Activated CD8-positive, alpha-beta T cell treated with anti-CD3 and anti-CD28 coated beads for 36 hours (primary cell): ENCODE results near the gene ACSL3. TPM values are rescaled to one million over a fixed set of nuclear protein-coding genes. Genes with fewer than 3 reads are reported as not detected.

Experiments used
- ATAC-seq: fragments of 200-7000 bp; cut with Tn5 transposase; one replicate; pipeline ENCODE4 v1.10.0; 2021; ENCODE audit warnings: mild to moderate bottlenecking, moderate library complexity
- CTCF ChIA-PET: fragments of 350-600 bp; sonication (Branson Sonifier 250); formaldehyde crosslinking; loops from one replicate; lab custom pipeline; 2021; ENCODE audit warnings: antibody characterized with exemption; lab: Charles Lee
- POLR2A ChIA-PET: fragments of 350-600 bp; sonication (Branson Sonifier 250); formaldehyde crosslinking; loops from one replicate; lab custom pipeline; 2021; ENCODE audit warnings: antibody characterized with exemption; lab: Charles Lee
- DNase-seq: peaks from one replicate; pipeline ENCODE4 v3.0.0-alpha.2; 2020
- H3K27ac Mint-ChIP-seq: one replicate; pipeline ENCODE4 v1.8.0; 2021; ENCODE audit warnings: mild to moderate bottlenecking, mixed read lengths
- H3K27me3 Mint-ChIP-seq: one replicate; pipeline ENCODE4 v1.8.0; 2021; ENCODE audit warnings: mixed read lengths
- H3K36me3 Mint-ChIP-seq: one replicate; pipeline ENCODE4 v1.8.0; 2021; ENCODE audit warnings: low read depth, mixed read lengths
- H3K4me1 Mint-ChIP-seq: one replicate; pipeline ENCODE4 v1.8.0; 2021; ENCODE audit warnings: low read depth, mixed read lengths
- H3K4me3 Mint-ChIP-seq: one replicate; pipeline ENCODE4 v1.8.0; 2021; ENCODE audit warnings: mild to moderate bottlenecking, moderate library complexity, mixed read lengths
- H3K9me3 Mint-ChIP-seq: one replicate; pipeline ENCODE4 v1.8.0; 2021; ENCODE audit warnings: mixed read lengths
- CTCF ChIP-seq: fragments of 200-600 bp; IDR thresholded peaks from one replicate; pipeline ENCODE4 v1.8.0; 2022; ENCODE audit warnings: antibody characterized with exemption, mild to moderate bottlenecking
- intact Hi-C: fragments of 100-400 bp; cut with micrococcal nuclease; formaldehyde crosslinking; loops from one replicate; pipeline ENCODE4 v1.10.0; 2022
- total RNA-seq, 2 experiments: library from RNA; stranded (reverse); gene quantifications; one replicate each; pipeline ENCODE4 v1.2.3, GENCODE V29; 2021

The ACSL3 gene
- total RNA-seq, 2 experiments from 2014 or later: 43.8 to 44.6 TPM

DNA sequence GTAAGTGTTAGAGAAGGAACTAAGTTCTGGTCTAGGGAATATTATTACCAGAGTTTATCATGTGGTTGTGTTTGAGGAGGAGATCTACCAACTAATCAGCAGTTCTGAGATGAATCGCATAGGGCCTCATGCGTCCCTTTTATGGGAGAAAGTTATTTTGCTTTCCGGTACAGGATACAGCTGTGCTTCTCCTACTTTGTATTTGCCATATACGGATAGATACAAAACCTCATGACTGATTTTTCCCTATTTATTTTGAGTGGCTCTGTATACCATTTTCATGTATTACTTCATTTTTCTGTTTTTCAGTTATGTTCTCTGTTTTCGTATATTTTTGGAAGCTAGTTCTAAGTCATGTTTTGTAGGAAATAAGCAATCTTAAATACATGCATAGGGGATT, 66.8 kb downstream of the ACSL3 start:
- DNase-seq (no peak), ATAC-seq (no peak)
- Mint-ChIP-seq H3K4me1 (no peaks in the 10 kb centered on the region), H3K36me3 (peaks cover 38% of the 10 kb centered on the region), H3K9me3 (no peaks in the 10 kb centered on the region), H3K27ac (no peak overlapping the region), H3K4me3 (no peak overlapping the region), H3K27me3 (no peaks in the 10 kb centered on the region)
- CTCF ChIA-PET: interaction anchor here (2.6 kb wide), 1 partner anchor 12 kb away, joined by 11 read pairs; no protein-coding TSS in a partner anchor
- intact Hi-C loops: no loop called here
- POLR2A ChIA-PET: no interaction called here
- no peak for TF ChIP-seq CTCF

GRCh38 chr2:222928335-222928734, 67.5 kb downstream of the ACSL3 start:
- Mint-ChIP-seq H3K9me3 (no peaks in the 10 kb centered on the region), H3K36me3 (peaks cover 40% of the 10 kb centered on the region), H3K27ac (no peak overlapping the region), H3K4me1 (no peaks in the 10 kb centered on the region), H3K27me3 (no peaks in the 10 kb centered on the region), H3K4me3 (no peak overlapping the region)
- TF ChIP-seq CTCF: no peak
- ChIA-PET CTCF (interaction anchor here (2.6 kb wide), 1 partner anchor 11 kb away, joined by 11 read pairs; no protein-coding TSS in a partner anchor), POLR2A (no interaction called here)
- ATAC-seq: no peak
- intact Hi-C loops: no loop called here
- DNase-seq: no peak

DNA sequence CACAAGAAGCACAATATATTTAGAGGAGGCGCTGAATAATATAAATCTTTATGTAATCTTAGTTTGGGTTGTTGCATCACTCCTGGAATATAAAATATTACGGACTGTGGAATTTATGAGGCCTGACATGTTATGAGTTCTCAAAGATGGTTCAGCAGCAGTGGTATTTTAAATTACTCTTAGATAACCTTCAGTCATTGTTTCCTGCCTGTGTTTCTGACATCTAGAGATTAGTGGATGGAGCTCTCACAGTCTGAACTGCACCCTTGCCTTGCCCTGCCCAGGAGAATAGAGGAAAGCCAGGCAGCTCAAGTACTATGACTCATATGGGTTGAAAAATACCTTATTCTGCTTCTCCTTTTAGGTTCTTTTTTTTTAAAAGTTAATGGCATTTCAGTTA, 70.0 kb downstream of the ACSL3 start:
- H3K27ac Mint-ChIP-seq: no peak overlapping the region
- no peaks in the 10 kb centered on the region for H3K9me3 Mint-ChIP-seq
- ATAC-seq: no peak
- no peak for TF ChIP-seq CTCF
- peaks cover 50% of the 10 kb centered on the region for H3K36me3 Mint-ChIP-seq
- H3K4me1 Mint-ChIP-seq: no peaks in the 10 kb centered on the region
- no peak for DNase-seq
- no peak overlapping the region for H3K4me3 Mint-ChIP-seq
- intact Hi-C loops: no loop called here
- ChIA-PET POLR2A (no interaction called here), CTCF (interaction anchor here (1.0 to 1.6 kb wide), 3 partner anchors 8 to 240 kb away, joined by 4 to 6 read pairs (median 4); no protein-coding TSS in a partner anchor)
- no peaks in the 10 kb centered on the region for H3K27me3 Mint-ChIP-seq

DNA sequence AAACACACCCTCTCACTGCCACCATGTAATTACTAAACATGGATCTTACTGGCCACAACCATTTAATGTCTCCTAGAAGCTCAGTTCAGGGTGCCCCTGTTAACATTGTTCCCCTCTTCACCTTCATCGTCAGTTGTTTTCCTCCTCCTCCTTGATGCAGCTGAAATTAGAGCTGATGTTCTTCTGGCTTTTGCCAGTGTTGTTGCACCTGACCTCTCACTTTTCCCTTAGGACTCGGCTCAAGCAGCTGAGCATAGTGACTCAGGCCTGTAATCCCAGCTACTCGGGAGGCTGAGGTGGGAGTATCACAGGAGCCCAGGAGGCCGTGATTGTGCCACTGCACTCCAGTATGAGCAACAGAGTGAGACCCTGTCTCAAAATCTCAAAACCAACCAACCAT, 70.8 kb downstream of the ACSL3 start:
- Mint-ChIP-seq H3K27ac (no peak overlapping the region), H3K4me1 (no peaks in the 10 kb centered on the region), H3K9me3 (peaks cover 2% of the 10 kb centered on the region), H3K27me3 (no peaks in the 10 kb centered on the region), H3K4me3 (no peak overlapping the region), H3K36me3 (peaks cover 54% of the 10 kb centered on the region)
- CTCF ChIA-PET: interaction anchor here (1.0 to 1.6 kb wide), 3 partner anchors 8 to 240 kb away, joined by 4 to 6 read pairs (median 4); no protein-coding TSS in a partner anchor
- POLR2A ChIA-PET: no interaction called here
- TF ChIP-seq CTCF: no peak
- DNase-seq (no peak), ATAC-seq (no peak)
- intact Hi-C loops: no loop called here

DNA sequence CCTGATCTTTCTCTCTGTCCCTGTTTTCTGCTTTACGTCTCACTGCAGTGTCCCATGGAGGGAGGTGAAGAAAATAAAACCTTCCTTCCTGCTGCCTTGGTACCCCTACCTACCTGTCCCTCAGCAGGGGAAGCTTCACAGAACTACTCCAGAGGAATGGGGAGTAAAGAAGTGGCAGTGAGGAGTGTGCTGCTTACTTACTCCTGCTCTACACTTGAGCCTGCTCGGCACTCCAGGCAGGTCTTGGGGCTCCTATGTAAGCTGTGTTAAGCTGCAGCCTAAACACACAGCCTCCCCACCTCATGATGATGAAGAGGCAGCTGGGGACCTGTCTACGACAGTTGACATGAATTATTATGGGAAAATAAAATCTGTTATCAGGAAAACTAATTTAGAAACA, 72.6 kb downstream of the ACSL3 start:
- CTCF ChIA-PET: no interaction called here
- intact Hi-C loops: no loop called here
- ATAC-seq (no peak), DNase-seq (no peak)
- POLR2A ChIA-PET: no interaction called here
- H3K27ac Mint-ChIP-seq: no peak overlapping the region
- no peaks in the 10 kb centered on the region for H3K27me3 Mint-ChIP-seq
- no peaks in the 10 kb centered on the region for H3K4me1 Mint-ChIP-seq
- TF ChIP-seq CTCF: no peak
- H3K4me3 Mint-ChIP-seq: no peak overlapping the region
- H3K9me3 Mint-ChIP-seq: peaks cover 10% of the 10 kb centered on the region
- H3K36me3 Mint-ChIP-seq: peaks cover 61% of the 10 kb centered on the region
